SK-N-SH treated with all-trans-retinoic acid at 6 μM for 48 hours (cell line): ENCODE results near the gene GRK2.

Source experiments
- ATAC-seq: fragments of 200-7000 bp; cut with Tn5 transposase; 3 replicates; pipeline ENCODE4 v1.9.1; 2020; ENCODE audit warnings: mild to moderate bottlenecking, moderate library complexity
- ARNTL ChIP-seq: fragments of 450-650 bp; formaldehyde crosslinking; IDR thresholded peaks from 2 replicates; pipeline ENCODE4 v1.5.0; 2020; ENCODE audit warnings: low read depth, mild to moderate bottlenecking, moderate library complexity, borderline replicate concordance
- BACH2 ChIP-seq: fragments of 250-450 bp; sonication (Bioruptor Pico); IDR thresholded peaks from 2 replicates; pipeline ENCODE4 v1.9.0; 2021; ENCODE audit warnings: mild to moderate bottlenecking, borderline replicate concordance
- CSDC2 ChIP-seq: fragments of 250-450 bp; sonication (Bioruptor Pico); IDR thresholded peaks from 2 replicates; pipeline ENCODE4 v1.5.0; 2020; ENCODE audit warnings: mild to moderate bottlenecking, moderate library complexity
- ESRRG ChIP-seq: fragments of 250-450 bp; sonication (Bioruptor Pico); IDR thresholded peaks from 2 replicates; pipeline ENCODE4 v1.6.1; 2021; ENCODE audit warnings: mild to moderate bottlenecking
- GLIS3 ChIP-seq: fragments of 250-450 bp; sonication (Bioruptor Pico); IDR thresholded peaks from 2 replicates; pipeline ENCODE4 v1.5.0; 2020; ENCODE audit warnings: mild to moderate bottlenecking, moderate library complexity
- ISL1 ChIP-seq: fragments of 250-450 bp; sonication (Bioruptor Pico); IDR thresholded peaks from 2 replicates; pipeline ENCODE4 v2.1.2; 2022; ENCODE audit warnings: mild to moderate bottlenecking, moderate library complexity
- OSR1 ChIP-seq: fragments of 250-450 bp; sonication (Bioruptor Pico); IDR thresholded peaks from 2 replicates; pipeline ENCODE4 v1.8.0; 2022; ENCODE audit warnings: moderate library complexity, mild to moderate bottlenecking, inconsistent platforms
- PPARA ChIP-seq: fragments of 250-450 bp; sonication (Bioruptor Pico); IDR thresholded peaks from 2 replicates; pipeline ENCODE4 v1.5.0; 2020; ENCODE audit warnings: mild to moderate bottlenecking, borderline replicate concordance
- RARB ChIP-seq: fragments of 250-450 bp; sonication (Bioruptor Pico); IDR thresholded peaks from 2 replicates; pipeline ENCODE4 v1.8.0; 2021; ENCODE audit warnings: mild to moderate bottlenecking, moderate library complexity
- SNAI2 ChIP-seq: fragments of 250-450 bp; sonication (Bioruptor Pico); IDR thresholded peaks from 2 replicates; pipeline ENCODE4 v1.5.0; 2020; ENCODE audit warnings: mild to moderate bottlenecking, moderate library complexity
- TCF4 ChIP-seq: fragments of 250-450 bp; sonication (Bioruptor Pico); IDR thresholded peaks from 2 replicates; pipeline ENCODE4 v1.8.0; 2021; ENCODE audit warnings: mild to moderate bottlenecking, moderate library complexity, borderline replicate concordance
- TOX ChIP-seq: fragments of 250-450 bp; sonication (Bioruptor Pico); IDR thresholded peaks from 2 replicates; pipeline ENCODE4 v1.8.0; 2021; ENCODE audit warnings: mild to moderate bottlenecking, moderate library complexity, borderline replicate concordance
- ZC3H10 ChIP-seq: fragments of 250-450 bp; sonication (Bioruptor Pico); IDR thresholded peaks from 2 replicates; pipeline ENCODE4 v1.5.1; 2021; ENCODE audit warnings: mild to moderate bottlenecking, moderate library complexity
- ZFP3 ChIP-seq: fragments of 250-450 bp; sonication (Bioruptor Pico); IDR thresholded peaks from 2 replicates; pipeline ENCODE4 v1.5.0; 2020; ENCODE audit warnings: mild to moderate bottlenecking, moderate library complexity
- ZFP30 ChIP-seq: fragments of 450-650 bp; formaldehyde crosslinking; IDR thresholded peaks from 2 replicates; pipeline ENCODE4 v1.5.0; 2022; ENCODE audit warnings: mild to moderate bottlenecking, moderate library complexity
- ZNF565 ChIP-seq: fragments of 450-650 bp; formaldehyde crosslinking; conservative IDR thresholded peaks from 2 replicates; pipeline ENCODE4 v1.5.0; 2020; ENCODE audit warnings: low read depth, mild to moderate bottlenecking, moderate library complexity
- ZNF70 ChIP-seq: fragments of 450-650 bp; formaldehyde crosslinking; IDR thresholded peaks from 2 replicates; pipeline ENCODE4 v1.5.0; 2020; ENCODE audit warnings: mild to moderate bottlenecking, moderate library complexity
- ZNF8 ChIP-seq: fragments of 450-650 bp; formaldehyde crosslinking; IDR thresholded peaks from 2 replicates; pipeline ENCODE4 v1.5.0; 2020; ENCODE audit warnings: mild to moderate bottlenecking, moderate library complexity
- TF ChIP-seq, protein P1 (sequence below): fragments of 250-450 bp; sonication (Bioruptor Pico); IDR thresholded peaks from 2 replicates; pipeline ENCODE4 v1.8.0; 2021; ENCODE audit warnings: low read depth, mild to moderate bottlenecking, moderate library complexity, borderline replicate concordance
- TF ChIP-seq, protein P2 (sequence below): fragments of 250-450 bp; sonication (Bioruptor Pico); IDR thresholded peaks from 2 replicates; pipeline ENCODE4 v1.5.1; 2021; ENCODE audit warnings: mild to moderate bottlenecking, moderate library complexity
- TF ChIP-seq, protein P3 (sequence below): fragments of 250-450 bp; sonication (Bioruptor Pico); IDR thresholded peaks from 2 replicates; pipeline ENCODE4 v1.5.0; 2020; ENCODE audit warnings: mild to moderate bottlenecking, moderate library complexity
- TF ChIP-seq, protein P4 (sequence below): fragments of 250-450 bp; sonication (Bioruptor Pico); IDR thresholded peaks from 2 replicates; pipeline ENCODE4 v1.5.1; 2020; ENCODE audit warnings: low read depth, mild to moderate bottlenecking, moderate library complexity

Gene GRK2

DNA sequence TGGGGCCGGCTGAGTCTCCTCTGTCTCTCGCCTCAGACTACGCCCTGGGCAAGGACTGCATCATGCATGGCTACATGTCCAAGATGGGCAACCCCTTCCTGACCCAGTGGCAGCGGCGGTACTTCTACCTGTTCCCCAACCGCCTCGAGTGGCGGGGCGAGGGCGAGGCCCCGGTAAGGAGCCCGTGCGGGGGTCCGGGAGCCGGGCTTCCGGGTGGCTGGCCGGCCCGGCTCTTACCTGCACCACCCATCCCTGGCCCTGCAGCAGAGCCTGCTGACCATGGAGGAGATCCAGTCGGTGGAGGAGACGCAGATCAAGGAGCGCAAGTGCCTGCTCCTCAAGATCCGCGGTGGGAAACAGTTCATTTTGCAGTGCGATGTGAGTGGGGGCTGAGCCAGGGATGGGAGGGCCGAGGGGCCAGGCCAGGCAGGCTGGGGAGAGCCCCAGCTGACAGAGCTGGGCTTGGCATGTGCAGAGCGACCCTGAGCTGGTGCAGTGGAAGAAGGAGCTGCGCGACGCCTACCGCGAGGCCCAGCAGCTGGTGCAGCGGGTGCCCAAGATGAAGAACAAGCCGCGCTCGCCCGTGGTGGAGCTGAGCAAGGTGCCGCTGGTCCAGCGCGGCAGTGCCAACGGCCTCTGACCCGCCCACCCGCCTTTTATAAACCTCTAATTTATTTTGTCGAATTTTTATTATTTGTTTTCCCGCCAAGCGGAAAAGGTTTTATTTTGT lies 18.7 kb downstream of the GRK2 start:
- TF ChIP-seq ZC3H10 (no peak), RARB (CRISPR knock-in tag) (no peak), ESRRG (CRISPR knock-in tag) (no peak), ISL1 (no peak), OSR1 (no peak), TCF4 (no peak), PPARA (CRISPR knock-in tag) (no peak), ZNF70 (CRISPR knock-in tag) (no peak), CSDC2 (no peak), ARNTL (CRISPR knock-in tag) (no peak), TOX (CRISPR knock-in tag) (no peak), ZNF565 (no peak), ZNF8 (CRISPR knock-in tag) (no peak), SNAI2 (CRISPR knock-in tag) (no peak)
- TF ChIP-seq, protein P1, sequence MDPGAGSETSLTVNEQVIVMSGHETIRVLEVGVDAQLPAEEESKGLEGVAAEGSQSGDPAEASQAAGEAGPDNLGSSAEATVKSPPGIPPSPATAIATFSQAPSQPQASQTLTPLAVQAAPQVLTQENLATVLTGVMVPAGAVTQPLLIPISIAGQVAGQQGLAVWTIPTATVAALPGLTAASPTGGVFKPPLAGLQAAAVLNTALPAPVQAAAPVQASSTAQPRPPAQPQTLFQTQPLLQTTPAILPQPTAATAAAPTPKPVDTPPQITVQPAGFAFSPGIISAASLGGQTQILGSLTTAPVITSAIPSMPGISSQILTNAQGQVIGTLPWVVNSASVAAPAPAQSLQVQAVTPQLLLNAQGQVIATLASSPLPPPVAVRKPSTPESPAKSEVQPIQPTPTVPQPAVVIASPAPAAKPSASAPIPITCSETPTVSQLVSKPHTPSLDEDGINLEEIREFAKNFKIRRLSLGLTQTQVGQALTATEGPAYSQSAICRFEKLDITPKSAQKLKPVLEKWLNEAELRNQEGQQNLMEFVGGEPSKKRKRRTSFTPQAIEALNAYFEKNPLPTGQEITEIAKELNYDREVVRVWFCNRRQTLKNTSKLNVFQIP (CRISPR knock-in tag): no peak
- TF ChIP-seq, protein P2, sequence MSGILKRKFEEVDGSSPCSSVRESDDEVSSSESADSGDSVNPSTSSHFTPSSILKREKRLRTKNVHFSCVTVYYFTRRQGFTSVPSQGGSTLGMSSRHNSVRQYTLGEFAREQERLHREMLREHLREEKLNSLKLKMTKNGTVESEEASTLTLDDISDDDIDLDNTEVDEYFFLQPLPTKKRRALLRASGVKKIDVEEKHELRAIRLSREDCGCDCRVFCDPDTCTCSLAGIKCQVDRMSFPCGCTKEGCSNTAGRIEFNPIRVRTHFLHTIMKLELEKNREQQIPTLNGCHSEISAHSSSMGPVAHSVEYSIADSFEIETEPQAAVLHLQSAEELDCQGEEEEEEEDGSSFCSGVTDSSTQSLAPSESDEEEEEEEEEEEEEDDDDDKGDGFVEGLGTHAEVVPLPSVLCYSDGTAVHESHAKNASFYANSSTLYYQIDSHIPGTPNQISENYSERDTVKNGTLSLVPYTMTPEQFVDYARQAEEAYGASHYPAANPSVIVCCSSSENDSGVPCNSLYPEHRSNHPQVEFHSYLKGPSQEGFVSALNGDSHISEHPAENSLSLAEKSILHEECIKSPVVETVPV: no peak
- TF ChIP-seq, protein P3, sequence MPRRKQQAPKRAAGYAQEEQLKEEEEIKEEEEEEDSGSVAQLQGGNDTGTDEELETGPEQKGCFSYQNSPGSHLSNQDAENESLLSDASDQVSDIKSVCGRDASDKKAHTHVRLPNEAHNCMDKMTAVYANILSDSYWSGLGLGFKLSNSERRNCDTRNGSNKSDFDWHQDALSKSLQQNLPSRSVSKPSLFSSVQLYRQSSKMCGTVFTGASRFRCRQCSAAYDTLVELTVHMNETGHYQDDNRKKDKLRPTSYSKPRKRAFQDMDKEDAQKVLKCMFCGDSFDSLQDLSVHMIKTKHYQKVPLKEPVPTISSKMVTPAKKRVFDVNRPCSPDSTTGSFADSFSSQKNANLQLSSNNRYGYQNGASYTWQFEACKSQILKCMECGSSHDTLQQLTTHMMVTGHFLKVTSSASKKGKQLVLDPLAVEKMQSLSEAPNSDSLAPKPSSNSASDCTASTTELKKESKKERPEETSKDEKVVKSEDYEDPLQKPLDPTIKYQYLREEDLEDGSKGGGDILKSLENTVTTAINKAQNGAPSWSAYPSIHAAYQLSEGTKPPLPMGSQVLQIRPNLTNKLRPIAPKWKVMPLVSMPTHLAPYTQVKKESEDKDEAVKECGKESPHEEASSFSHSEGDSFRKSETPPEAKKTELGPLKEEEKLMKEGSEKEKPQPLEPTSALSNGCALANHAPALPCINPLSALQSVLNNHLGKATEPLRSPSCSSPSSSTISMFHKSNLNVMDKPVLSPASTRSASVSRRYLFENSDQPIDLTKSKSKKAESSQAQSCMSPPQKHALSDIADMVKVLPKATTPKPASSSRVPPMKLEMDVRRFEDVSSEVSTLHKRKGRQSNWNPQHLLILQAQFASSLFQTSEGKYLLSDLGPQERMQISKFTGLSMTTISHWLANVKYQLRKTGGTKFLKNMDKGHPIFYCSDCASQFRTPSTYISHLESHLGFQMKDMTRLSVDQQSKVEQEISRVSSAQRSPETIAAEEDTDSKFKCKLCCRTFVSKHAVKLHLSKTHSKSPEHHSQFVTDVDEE (CRISPR knock-in tag): no peak
- TF ChIP-seq, protein P4, sequence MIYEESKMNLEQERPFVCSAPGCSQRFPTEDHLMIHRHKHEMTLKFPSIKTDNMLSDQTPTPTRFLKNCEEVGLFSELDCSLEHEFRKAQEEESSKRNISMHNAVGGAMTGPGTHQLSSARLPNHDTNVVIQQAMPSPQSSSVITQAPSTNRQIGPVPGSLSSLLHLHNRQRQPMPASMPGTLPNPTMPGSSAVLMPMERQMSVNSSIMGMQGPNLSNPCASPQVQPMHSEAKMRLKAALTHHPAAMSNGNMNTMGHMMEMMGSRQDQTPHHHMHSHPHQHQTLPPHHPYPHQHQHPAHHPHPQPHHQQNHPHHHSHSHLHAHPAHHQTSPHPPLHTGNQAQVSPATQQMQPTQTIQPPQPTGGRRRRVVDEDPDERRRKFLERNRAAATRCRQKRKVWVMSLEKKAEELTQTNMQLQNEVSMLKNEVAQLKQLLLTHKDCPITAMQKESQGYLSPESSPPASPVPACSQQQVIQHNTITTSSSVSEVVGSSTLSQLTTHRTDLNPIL (CRISPR knock-in tag): no peak
- no peak for ATAC-seq

DNA sequence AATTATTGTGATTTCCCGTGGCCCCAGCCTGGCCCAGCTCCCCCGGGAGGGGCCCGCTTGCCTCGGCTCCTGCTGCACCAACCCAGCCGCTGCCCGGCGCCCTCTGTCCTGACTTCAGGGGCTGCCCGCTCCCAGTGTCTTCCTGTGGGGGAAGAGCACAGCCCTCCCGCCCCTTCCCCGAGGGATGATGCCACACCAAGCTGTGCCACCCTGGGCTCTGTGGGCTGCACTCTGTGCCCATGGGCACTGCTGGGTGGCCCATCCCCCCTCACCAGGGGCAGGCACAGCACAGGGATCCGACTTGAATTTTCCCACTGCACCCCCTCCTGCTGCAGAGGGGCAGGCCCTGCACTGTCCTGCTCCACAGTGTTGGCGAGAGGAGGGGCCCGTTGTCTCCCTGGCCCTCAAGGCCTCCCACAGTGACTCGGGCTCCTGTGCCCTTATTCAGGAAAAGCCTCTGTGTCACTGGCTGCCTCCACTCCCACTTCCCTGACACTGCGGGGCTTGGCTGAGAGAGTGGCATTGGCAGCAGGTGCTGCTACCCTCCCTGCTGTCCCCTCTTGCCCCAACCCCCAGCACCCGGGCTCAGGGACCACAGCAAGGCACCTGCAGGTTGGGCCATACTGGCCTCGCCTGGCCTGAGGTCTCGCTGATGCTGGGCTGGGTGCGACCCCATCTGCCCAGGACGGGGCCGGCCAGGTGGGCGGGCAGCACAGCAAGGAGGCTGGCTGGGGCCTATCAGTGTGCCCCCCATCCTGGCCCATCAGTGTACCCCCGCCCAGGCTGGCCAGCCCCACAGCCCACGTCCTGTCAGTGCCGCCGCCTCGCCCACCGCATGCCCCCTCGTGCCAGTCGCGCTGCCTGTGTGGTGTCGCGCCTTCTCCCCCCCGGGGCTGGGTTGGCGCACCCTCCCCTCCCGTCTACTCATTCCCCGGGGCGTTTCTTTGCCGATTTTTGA lies 19.5 kb downstream of the GRK2 start:
- no peak for ATAC-seq
- TF ChIP-seq, protein P3 (CRISPR knock-in tag): no peak
- TF ChIP-seq, protein P4 (CRISPR knock-in tag): no peak
- TF ChIP-seq BACH2 (no peak), ZNF565 (no peak), OSR1 (no peak), ISL1 (no peak), ZFP30 (CRISPR knock-in tag) (no peak), ESRRG (CRISPR knock-in tag) (no peak), CSDC2 (no peak), ZFP3 (CRISPR knock-in tag) (no peak), GLIS3 (CRISPR knock-in tag) (no peak), RARB (CRISPR knock-in tag) (no peak), SNAI2 (CRISPR knock-in tag) (no peak), ARNTL (CRISPR knock-in tag) (no peak), ZNF70 (CRISPR knock-in tag) (no peak)
- TF ChIP-seq, protein P2: no peak
- TF ChIP-seq, protein P1 (CRISPR knock-in tag): no peak
